GM06990 (cell line): ENCODE data around the gene HAGHL.

Source experiments
- DNase-seq: peaks from one replicate; pipeline ENCODE4 v3.0.0-alpha.2; 2011; ENCODE audit not compliant: insufficient read length; ENCODE audit errors: extremely low read depth
- H3K27me3 ChIP-seq: replicated peaks from 2 replicates; pipeline ENCODE4 v1.6.0; 2011; ENCODE audit warnings: low read length; ENCODE audit not compliant: control insufficient read depth, insufficient read depth
- H3K36me3 ChIP-seq: 2 replicates; pipeline ENCODE4 v1.5.1; 2011; ENCODE audit warnings: low read length; ENCODE audit not compliant: control insufficient read depth, insufficient read depth
- H3K4me3 ChIP-seq: replicated peaks from 2 replicates; pipeline ENCODE4 v1.5.1; 2011; ENCODE audit warnings: low read depth, mild to moderate bottlenecking, control low read depth, low read length
- CTCF ChIP-seq: IDR thresholded peaks from 2 replicates; pipeline ENCODE4 v1.5.1; 2011; ENCODE audit warnings: low read length, control low read depth, mild to moderate bottlenecking, inconsistent platforms; ENCODE audit not compliant: insufficient read depth, poor library complexity, severe bottlenecking

HAGHL gene

GRCh38 chr16:721765-722540 lies 5.0 kb upstream of the HAGHL start:
- no peak for TF ChIP-seq CTCF
- DNase-seq: no peak
- peak overlapping the region; percentile 57 for H3K4me3 ChIP-seq
- peaks cover 2% of the 10 kb centered on the region; the same call in 1 of the 2 replicates for H3K36me3 ChIP-seq
- H3K27me3 ChIP-seq: no peaks in the 10 kb centered on the region

GRCh38 chr16:722835-723633 lies 3.9 kb upstream of the HAGHL start:
- DNase-seq: no peak
- Histone ChIP-seq H3K27me3 (no peaks in the 10 kb centered on the region), H3K4me3 (no peak overlapping the region), H3K36me3 (peaks cover 2% of the 10 kb centered on the region; the same call in 1 of the 2 replicates)
- no peak for TF ChIP-seq CTCF

- TF ChIP-seq CTCF: no peak
- Histone ChIP-seq H3K4me3 (no peak overlapping the region), H3K27me3 (no peaks in the 10 kb centered on the region), H3K36me3 (peaks cover 2% of the 10 kb centered on the region; the same call in 1 of the 2 replicates)
- DNase-seq: no peak
These were observed 3.2 kb upstream of the HAGHL start for GRCh38 chr16:723695-724094.

GRCh38 chr16:724188-725040 lies 2.5 kb upstream of the HAGHL start:
- H3K4me3 ChIP-seq: no peak overlapping the region
- H3K36me3 ChIP-seq: peaks cover 2% of the 10 kb centered on the region; the same call in 1 of the 2 replicates
- DNase-seq: no peak
- TF ChIP-seq CTCF: no peak
- H3K27me3 ChIP-seq: no peaks in the 10 kb centered on the region

- Histone ChIP-seq H3K4me3 (no peak overlapping the region), H3K27me3 (no peaks in the 10 kb centered on the region), H3K36me3 (peaks cover 4% of the 10 kb centered on the region)
- no peak for DNase-seq
- TF ChIP-seq CTCF: no peak
These were observed 1.9 kb upstream of the HAGHL start for GRCh38 chr16:725041-725376.
